ENCODE results near the gene HDAC4. TPM values are rescaled to one million over a fixed set of nuclear protein-coding genes. Genes with fewer than 3 reads are reported as not detected.
A peak's percentile ranks its signal among the peaks of the same experiment; 100 is the strongest.

HDAC4 gene
- total RNA-seq, 4 donors from 2014 or later: 12.9 to 91.6 (median 39.8) TPM

- peak; percentile 39 to 50 for DNase-seq
- Histone ChIP-seq H3K4me3 (replicated peaks in 1 of 3) (no peak overlapping the region), H3K4me1 (no peaks in the 10 kb centered on the region), H3K36me3 (peaks cover 14 to 21% of the 10 kb centered on the region in 2 donors), H3K9me3 (no peaks in the 10 kb centered on the region), H3K27me3 (no peaks in the 10 kb centered on the region), H3K27ac (no peak overlapping the region)
- intact Hi-C loops (cut with DNase I): no loop called here
- 86 to 96% methylated on average over 8 to 11 of the region's 19 CpGs for WGBS, 2 donors
- TF ChIP-seq CTCF (IDR thresholded peaks at IDR 0.05): no peak
These were observed 291.5 kb downstream of the HDAC4 start for GRCh38 chr2:239109041-239109927.

GRCh38 chr2:239108459-239108858, 292.4 kb downstream of the HDAC4 start:
- H3K4me1 ChIP-seq: no peaks in the 10 kb centered on the region
- H3K9me3 ChIP-seq: no peaks in the 10 kb centered on the region
- H3K4me3 ChIP-seq (replicated peaks in 1 of 3): no peak overlapping the region
- intact Hi-C loops (cut with DNase I): no loop called here
- no peak overlapping the region for H3K27ac ChIP-seq
- peaks cover 14 to 21% of the 10 kb centered on the region in 2 donors for H3K36me3 ChIP-seq
- TF ChIP-seq POLR2A (IDR thresholded peaks at IDR 0.05) (no peak), CTCF (IDR thresholded peaks at IDR 0.05) (no peak)
- H3K27me3 ChIP-seq: no peaks in the 10 kb centered on the region
- WGBS, 2 donors: 74 to 78% methylated on average over 5 to 6 of the region's 6 CpGs
- DNase-seq: no peak

GRCh38 chr2:239107936-239108335, 292.9 kb downstream of the HDAC4 start:
- no peaks in the 10 kb centered on the region for H3K27me3 ChIP-seq
- H3K27ac ChIP-seq: no peak overlapping the region
- TF ChIP-seq POLR2A (IDR thresholded peaks at IDR 0.05) (no peak), CTCF (IDR thresholded peaks at IDR 0.05) (no peak)
- H3K4me3 ChIP-seq (replicated peaks in 1 of 3): no peak overlapping the region
- no peaks in the 10 kb centered on the region for H3K9me3 ChIP-seq
- intact Hi-C loops (cut with DNase I): no loop called here
- no peak for DNase-seq
- H3K4me1 ChIP-seq: no peaks in the 10 kb centered on the region
- H3K36me3 ChIP-seq: peaks cover 14 to 21% of the 10 kb centered on the region in 2 donors
- WGBS, 2 donors: 80 to 87% methylated on average over 5 to 11 of the region's 26 CpGs

- no peak for DNase-seq
- Histone ChIP-seq H3K36me3 (peaks cover 14 to 21% of the 10 kb centered on the region in 2 donors), H3K4me3 (replicated peaks in 1 of 3) (no peak overlapping the region), H3K27ac (no peak overlapping the region), H3K9me3 (no peaks in the 10 kb centered on the region), H3K4me1 (peaks cover 0 to 2% of the 10 kb centered on the region in 2 donors), H3K27me3 (no peaks in the 10 kb centered on the region)
- TF ChIP-seq CTCF (IDR thresholded peaks at IDR 0.05) (no peak), POLR2A (IDR thresholded peaks at IDR 0.05) (no peak)
- intact Hi-C loops (cut with DNase I): no loop called here
- WGBS, 2 donors: 94 to 95% methylated on average over 6 to 7 of the region's 9 CpGs
These were observed 293.9 kb downstream of the HDAC4 start for GRCh38 chr2:239106966-239107365.

- TF ChIP-seq CTCF (IDR thresholded peaks at IDR 0.05): peak in 2 of 6 experiments; percentile 8 to 27
- TF ChIP-seq POLR2A (IDR thresholded peaks at IDR 0.05): no peak
- Histone ChIP-seq H3K36me3 (peaks cover 14 to 21% of the 10 kb centered on the region in 2 donors), H3K4me3 (replicated peaks in 1 of 3) (no peak overlapping the region), H3K27me3 (no peaks in the 10 kb centered on the region), H3K27ac (no peak overlapping the region), H3K4me1 (peaks cover 0 to 4% of the 10 kb centered on the region in 2 donors), H3K9me3 (no peaks in the 10 kb centered on the region)
- peak in 1 of 2 donors; percentile 18 for DNase-seq
- WGBS, 2 donors: 70 to 74% methylated on average over 11 of the region's 11 CpGs
- intact Hi-C loops (cut with DNase I): no loop called here
These were observed 294.4 kb downstream of the HDAC4 start for GRCh38 chr2:239106314-239106908.
